ENCODE measurements around the gene CHD6. TPM values are rescaled to one million over a fixed set of nuclear protein-coding genes. Genes with fewer than 3 reads are reported as not detected.

Gene CHD6
- total and polyA plus RNA-seq, 2 experiments from 2014 or later = 41.0 to 158 TPM

- TF ChIP-seq, protein P1, sequence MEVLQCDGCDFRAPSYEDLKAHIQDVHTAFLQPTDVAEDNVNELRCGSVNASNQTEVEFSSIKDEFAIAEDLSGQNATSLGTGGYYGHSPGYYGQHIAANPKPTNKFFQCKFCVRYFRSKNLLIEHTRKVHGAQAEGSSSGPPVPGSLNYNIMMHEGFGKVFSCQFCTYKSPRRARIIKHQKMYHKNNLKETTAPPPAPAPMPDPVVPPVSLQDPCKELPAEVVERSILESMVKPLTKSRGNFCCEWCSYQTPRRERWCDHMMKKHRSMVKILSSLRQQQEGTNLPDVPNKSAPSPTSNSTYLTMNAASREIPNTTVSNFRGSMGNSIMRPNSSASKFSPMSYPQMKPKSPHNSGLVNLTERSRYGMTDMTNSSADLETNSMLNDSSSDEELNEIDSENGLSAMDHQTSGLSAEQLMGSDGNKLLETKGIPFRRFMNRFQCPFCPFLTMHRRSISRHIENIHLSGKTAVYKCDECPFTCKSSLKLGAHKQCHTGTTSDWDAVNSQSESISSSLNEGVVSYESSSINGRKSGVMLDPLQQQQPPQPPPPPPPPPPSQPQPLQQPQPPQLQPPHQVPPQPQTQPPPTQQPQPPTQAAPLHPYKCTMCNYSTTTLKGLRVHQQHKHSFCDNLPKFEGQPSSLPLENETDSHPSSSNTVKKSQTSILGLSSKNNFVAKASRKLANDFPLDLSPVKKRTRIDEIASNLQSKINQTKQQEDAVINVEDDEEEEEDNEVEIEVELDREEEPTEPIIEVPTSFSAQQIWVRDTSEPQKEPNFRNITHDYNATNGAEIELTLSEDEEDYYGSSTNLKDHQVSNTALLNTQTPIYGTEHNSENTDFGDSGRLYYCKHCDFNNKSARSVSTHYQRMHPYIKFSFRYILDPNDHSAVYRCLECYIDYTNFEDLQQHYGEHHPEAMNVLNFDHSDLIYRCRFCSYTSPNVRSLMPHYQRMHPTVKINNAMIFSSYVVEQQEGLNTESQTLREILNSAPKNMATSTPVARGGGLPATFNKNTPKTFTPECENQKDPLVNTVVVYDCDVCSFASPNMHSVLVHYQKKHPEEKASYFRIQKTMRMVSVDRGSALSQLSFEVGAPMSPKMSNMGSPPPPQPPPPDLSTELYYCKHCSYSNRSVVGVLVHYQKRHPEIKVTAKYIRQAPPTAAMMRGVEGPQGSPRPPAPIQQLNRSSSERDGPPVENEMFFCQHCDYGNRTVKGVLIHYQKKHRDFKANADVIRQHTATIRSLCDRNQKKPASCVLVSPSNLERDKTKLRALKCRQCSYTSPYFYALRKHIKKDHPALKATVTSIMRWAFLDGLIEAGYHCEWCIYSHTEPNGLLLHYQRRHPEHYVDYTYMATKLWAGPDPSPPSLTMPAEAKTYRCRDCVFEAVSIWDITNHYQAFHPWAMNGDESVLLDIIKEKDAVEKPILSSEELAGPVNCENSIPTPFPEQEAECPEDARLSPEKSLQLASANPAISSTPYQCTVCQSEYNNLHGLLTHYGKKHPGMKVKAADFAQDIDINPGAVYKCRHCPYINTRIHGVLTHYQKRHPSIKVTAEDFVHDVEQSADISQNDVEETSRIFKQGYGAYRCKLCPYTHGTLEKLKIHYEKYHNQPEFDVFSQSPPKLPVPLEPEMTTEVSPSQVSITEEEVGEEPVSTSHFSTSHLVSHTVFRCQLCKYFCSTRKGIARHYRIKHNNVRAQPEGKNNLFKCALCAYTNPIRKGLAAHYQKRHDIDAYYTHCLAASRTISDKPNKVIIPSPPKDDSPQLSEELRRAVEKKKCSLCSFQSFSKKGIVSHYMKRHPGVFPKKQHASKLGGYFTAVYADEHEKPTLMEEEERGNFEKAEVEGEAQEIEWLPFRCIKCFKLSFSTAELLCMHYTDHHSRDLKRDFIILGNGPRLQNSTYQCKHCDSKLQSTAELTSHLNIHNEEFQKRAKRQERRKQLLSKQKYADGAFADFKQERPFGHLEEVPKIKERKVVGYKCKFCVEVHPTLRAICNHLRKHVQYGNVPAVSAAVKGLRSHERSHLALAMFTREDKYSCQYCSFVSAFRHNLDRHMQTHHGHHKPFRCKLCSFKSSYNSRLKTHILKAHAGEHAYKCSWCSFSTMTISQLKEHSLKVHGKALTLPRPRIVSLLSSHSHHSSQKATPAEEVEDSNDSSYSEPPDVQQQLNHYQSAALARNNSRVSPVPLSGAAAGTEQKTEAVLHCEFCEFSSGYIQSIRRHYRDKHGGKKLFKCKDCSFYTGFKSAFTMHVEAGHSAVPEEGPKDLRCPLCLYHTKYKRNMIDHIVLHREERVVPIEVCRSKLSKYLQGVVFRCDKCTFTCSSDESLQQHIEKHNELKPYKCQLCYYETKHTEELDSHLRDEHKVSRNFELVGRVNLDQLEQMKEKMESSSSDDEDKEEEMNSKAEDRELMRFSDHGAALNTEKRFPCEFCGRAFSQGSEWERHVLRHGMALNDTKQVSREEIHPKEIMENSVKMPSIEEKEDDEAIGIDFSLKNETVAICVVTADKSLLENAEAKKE (CRISPR knock-in tag; IDR thresholded peaks at IDR 0.05) = no peak
- TF ChIP-seq, protein P2, sequence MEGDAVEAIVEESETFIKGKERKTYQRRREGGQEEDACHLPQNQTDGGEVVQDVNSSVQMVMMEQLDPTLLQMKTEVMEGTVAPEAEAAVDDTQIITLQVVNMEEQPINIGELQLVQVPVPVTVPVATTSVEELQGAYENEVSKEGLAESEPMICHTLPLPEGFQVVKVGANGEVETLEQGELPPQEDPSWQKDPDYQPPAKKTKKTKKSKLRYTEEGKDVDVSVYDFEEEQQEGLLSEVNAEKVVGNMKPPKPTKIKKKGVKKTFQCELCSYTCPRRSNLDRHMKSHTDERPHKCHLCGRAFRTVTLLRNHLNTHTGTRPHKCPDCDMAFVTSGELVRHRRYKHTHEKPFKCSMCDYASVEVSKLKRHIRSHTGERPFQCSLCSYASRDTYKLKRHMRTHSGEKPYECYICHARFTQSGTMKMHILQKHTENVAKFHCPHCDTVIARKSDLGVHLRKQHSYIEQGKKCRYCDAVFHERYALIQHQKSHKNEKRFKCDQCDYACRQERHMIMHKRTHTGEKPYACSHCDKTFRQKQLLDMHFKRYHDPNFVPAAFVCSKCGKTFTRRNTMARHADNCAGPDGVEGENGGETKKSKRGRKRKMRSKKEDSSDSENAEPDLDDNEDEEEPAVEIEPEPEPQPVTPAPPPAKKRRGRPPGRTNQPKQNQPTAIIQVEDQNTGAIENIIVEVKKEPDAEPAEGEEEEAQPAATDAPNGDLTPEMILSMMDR (conservative IDR thresholded peaks at IDR 0.05; ENCODE audit: low read depth in 2 of 2) = no peak
These were observed 118.0 kb downstream of the CHD6 start (continued) for GRCh38 chr20:41499961-41500725.

- Mint-ChIP-seq H3K4me1 (peaks cover 11% of the 10 kb centered on the region; the same call in 2 of the 3 replicates), H3K27ac (no peak overlapping the region), H3K36me3 (ENCODE audit: low read depth) (peaks cover 17% of the 10 kb centered on the region), H3K9me3 (no peaks in the 10 kb centered on the region), H3K27me3 (ENCODE audit: insufficient read depth, low read depth, poor library complexity) (no peaks in the 10 kb centered on the region), H3K4me3 (no peak overlapping the region)
- Histone ChIP-seq H3K4me2 (no peak overlapping the region), H3F3A (replicated peaks; ENCODE audit: low read depth) (no peaks in the 10 kb centered on the region), H2AFZ (no peak overlapping the region), H3K4me3 (no peak overlapping the region), H4K20me1 (replicated peaks; ENCODE audit: insufficient read depth) (peaks cover 8% of the 10 kb centered on the region), H3K79me2 (replicated peaks; ENCODE audit: insufficient read depth) (no peaks in the 10 kb centered on the region; the same call in none of the 2 replicates), H3K9me2 (ENCODE audit: insufficient read depth) (no peaks in the 10 kb centered on the region), H3K4me1 (ENCODE audit: insufficient read depth) (peaks cover 9% of the 10 kb centered on the region; the same call in 1 of the 2 replicates), H3K36me3 (ENCODE audit: insufficient read depth) (peaks cover 7% of the 10 kb centered on the region; the same call in 1 of the 2 replicates), H3K27ac (ENCODE audit: low read depth) (no peak overlapping the region), H3K27me3 (ENCODE audit: insufficient read depth) (no peaks in the 10 kb centered on the region)
- no peak for ATAC-seq
- no peak for DNase-seq (ENCODE audit: low spot score)
- TF ChIP-seq POLR2AphosphoS5 (IDR thresholded peaks at IDR 0.05; ENCODE audit: low read depth) (no peak), REST (IDR thresholded peaks at IDR 0.05; ENCODE audit: unreplicated experiment) (no peak), ZNF114 (CRISPR knock-in tag; IDR thresholded peaks at IDR 0.05) (no peak), ETS1 (IDR thresholded peaks at IDR 0.05) (no peak), EZH2phosphoT487 (IDR thresholded peaks at IDR 0.05; ENCODE audit: unreplicated experiment) (no peak), ZNF331 (CRISPR knock-in tag; IDR thresholded peaks at IDR 0.05; ENCODE audit: low read depth) (no peak)
These were observed 119.1 kb downstream of the CHD6 start for GRCh38 chr20:41499064-41499463.
